ENCODE measurements around the gene PPFIA1.

DNA sequence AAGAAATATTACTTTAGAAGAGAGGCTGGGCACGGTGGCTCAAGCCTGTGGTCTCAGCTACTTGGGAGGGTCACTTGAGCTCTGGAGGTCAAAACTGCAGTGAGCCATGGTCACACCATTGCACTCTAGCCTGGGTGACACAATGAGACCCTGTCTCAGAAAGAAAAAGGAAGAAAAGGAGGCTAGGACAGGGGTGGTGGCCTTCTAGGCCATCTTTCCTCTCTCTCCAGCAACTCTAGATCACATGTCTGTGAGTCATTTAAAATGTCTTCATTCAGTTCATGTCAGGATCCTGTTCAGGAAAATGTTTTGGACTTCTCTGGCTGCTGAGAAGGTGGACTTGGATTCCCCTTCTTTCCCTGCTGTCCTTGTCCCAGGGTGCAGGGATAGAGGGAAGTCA lies 53.3 kb downstream of the PPFIA1 start:
- TF ChIP-seq POLR2A (IDR thresholded peaks at IDR 0.05): no peak
- TF ChIP-seq, protein P1, sequence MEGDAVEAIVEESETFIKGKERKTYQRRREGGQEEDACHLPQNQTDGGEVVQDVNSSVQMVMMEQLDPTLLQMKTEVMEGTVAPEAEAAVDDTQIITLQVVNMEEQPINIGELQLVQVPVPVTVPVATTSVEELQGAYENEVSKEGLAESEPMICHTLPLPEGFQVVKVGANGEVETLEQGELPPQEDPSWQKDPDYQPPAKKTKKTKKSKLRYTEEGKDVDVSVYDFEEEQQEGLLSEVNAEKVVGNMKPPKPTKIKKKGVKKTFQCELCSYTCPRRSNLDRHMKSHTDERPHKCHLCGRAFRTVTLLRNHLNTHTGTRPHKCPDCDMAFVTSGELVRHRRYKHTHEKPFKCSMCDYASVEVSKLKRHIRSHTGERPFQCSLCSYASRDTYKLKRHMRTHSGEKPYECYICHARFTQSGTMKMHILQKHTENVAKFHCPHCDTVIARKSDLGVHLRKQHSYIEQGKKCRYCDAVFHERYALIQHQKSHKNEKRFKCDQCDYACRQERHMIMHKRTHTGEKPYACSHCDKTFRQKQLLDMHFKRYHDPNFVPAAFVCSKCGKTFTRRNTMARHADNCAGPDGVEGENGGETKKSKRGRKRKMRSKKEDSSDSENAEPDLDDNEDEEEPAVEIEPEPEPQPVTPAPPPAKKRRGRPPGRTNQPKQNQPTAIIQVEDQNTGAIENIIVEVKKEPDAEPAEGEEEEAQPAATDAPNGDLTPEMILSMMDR (IDR thresholded peaks at IDR 0.05): no peak
